HEK293 (cell line): ENCODE data around the gene SP9.

Source experiments
- CTCF ChIA-PET: fragments of 350-600 bp; formaldehyde crosslinking; extraction: SDS; loops from one replicate; lab custom pipeline; 2021; ENCODE audit warnings: antibody characterized with exemption; lab: Yijun Ruan, JAX
- POLR2A ChIA-PET: fragments of 300-600 bp; formaldehyde crosslinking; extraction: SDS; loops from one replicate; lab custom pipeline; 2020; ENCODE audit warnings: antibody characterized with exemption, inconsistent platforms; lab: Yijun Ruan, JAX
- H3K27ac ChIP-seq: fragments of 200-500 bp; sonication (Bioruptor generic); 2 replicates; pipeline ENCODE4 v1.5.1; 2014; ENCODE audit warnings: low read depth, low read length, control low read depth, inconsistent platforms; ENCODE audit errors: extremely low read depth
- H3K36me3 ChIP-seq, 2 experiments: fragments of 200-500 bp in 1 of 2; sonication (Bioruptor generic) in 1 of 2; 1 replicate in 1 of 2; 2 replicates in 1 of 2; pipeline ENCODE4 v1.5.1; 2014 to 2017; ENCODE audit warnings: inconsistent platforms in 2 of 2, low read length in 2 of 2; ENCODE audit not compliant: control insufficient read depth in 2 of 2, insufficient read depth in 1 of 2
- H3K4me1 ChIP-seq: fragments of 200-500 bp; sonication (Bioruptor generic); 2 replicates; pipeline ENCODE4 v1.5.1; 2014; ENCODE audit warnings: mild to moderate bottlenecking, low read length, inconsistent platforms; ENCODE audit not compliant: control insufficient read depth, insufficient read depth
- H3K4me3 ChIP-seq: 2 replicates; pipeline ENCODE4 v1.5.1; 2011; ENCODE audit warnings: low read depth, mild to moderate bottlenecking, control low read depth, low read length, moderate library complexity
- H3K9me3 ChIP-seq: fragments of 200-500 bp; sonication (Bioruptor generic); 2 replicates; pipeline ENCODE4 v1.5.1; 2014; ENCODE audit warnings: low read depth, low read length, inconsistent platforms; ENCODE audit not compliant: control insufficient read depth, insufficient read depth
- IKZF3 ChIP-seq: fragments of 450-650 bp; IDR thresholded peaks from 2 replicates; pipeline ENCODE4 v1.5.0; 2018; ENCODE audit warnings: missing biosample characterization, mild to moderate bottlenecking, missing genetic modification characterization, moderate library complexity
- KLF10 ChIP-seq: fragments of 450-650 bp; IDR thresholded peaks from 2 replicates; pipeline ENCODE4 v1.5.1; 2018; ENCODE audit warnings: missing biosample characterization, mild to moderate bottlenecking, missing genetic modification characterization
- KLF7 ChIP-seq: fragments of 450-650 bp; formaldehyde crosslinking; IDR thresholded peaks from 2 replicates; pipeline ENCODE4 v1.5.1; 2016; ENCODE audit warnings: missing biosample characterization, missing genetic modification characterization, borderline replicate concordance
- KLF8 ChIP-seq: fragments of 450-650 bp; formaldehyde crosslinking; IDR thresholded peaks from 2 replicates; pipeline ENCODE4 v1.5.1; 2016; ENCODE audit warnings: missing biosample characterization, missing genetic modification characterization
- OVOL3 ChIP-seq: fragments of 450-650 bp; formaldehyde crosslinking; IDR thresholded peaks from 2 replicates; pipeline ENCODE4 v1.5.1; 2016; ENCODE audit warnings: missing biosample characterization, missing genetic modification characterization
- RBAK ChIP-seq: fragments of 450-650 bp; formaldehyde crosslinking; IDR thresholded peaks from 2 replicates; pipeline ENCODE4 v1.5.1; 2016; ENCODE audit warnings: missing biosample characterization, missing genetic modification characterization
- SALL2 ChIP-seq: fragments of 450-650 bp; formaldehyde crosslinking; IDR thresholded peaks from 2 replicates; pipeline ENCODE4 v1.5.0; 2017; ENCODE audit warnings: missing biosample characterization, mild to moderate bottlenecking, missing genetic modification characterization, borderline replicate concordance
- SCRT1 ChIP-seq: fragments of 450-650 bp; formaldehyde crosslinking; IDR thresholded peaks from 2 replicates; pipeline ENCODE4 v1.5.1; 2016; ENCODE audit warnings: missing biosample characterization, missing genetic modification characterization, borderline replicate concordance
- ZBTB26 ChIP-seq: fragments of 450-650 bp; formaldehyde crosslinking; optimal IDR thresholded peaks from 2 replicates; pipeline ENCODE3; 2016; ENCODE audit warnings: missing biosample characterization, mild to moderate bottlenecking, missing genetic modification characterization
- ZBTB7A ChIP-seq: fragments of 450-650 bp; formaldehyde crosslinking; IDR thresholded peaks from 2 replicates; pipeline ENCODE4 v1.5.1; 2016; ENCODE audit warnings: low read depth, missing biosample characterization, missing genetic modification characterization
- ZNF112 ChIP-seq: fragments of 450-650 bp; formaldehyde crosslinking; IDR thresholded peaks from 2 replicates; pipeline ENCODE4 v1.5.0; 2017; ENCODE audit warnings: missing biosample characterization, missing genetic modification characterization
- ZNF140 ChIP-seq: fragments of 450-650 bp; formaldehyde crosslinking; IDR thresholded peaks from 2 replicates; pipeline ENCODE4 v1.5.1; 2016; ENCODE audit warnings: missing biosample characterization, missing genetic modification characterization
- ZNF16 ChIP-seq: fragments of 450-650 bp; formaldehyde crosslinking; IDR thresholded peaks from 2 replicates; pipeline ENCODE4 v1.5.1; 2016; ENCODE audit warnings: low read depth, missing biosample characterization, missing genetic modification characterization
- ZNF223 ChIP-seq: fragments of 450-650 bp; formaldehyde crosslinking; IDR thresholded peaks from 2 replicates; pipeline ENCODE4 v1.5.1; 2016; ENCODE audit warnings: missing biosample characterization, missing genetic modification characterization
- ZNF350 ChIP-seq: fragments of 450-650 bp; formaldehyde crosslinking; IDR thresholded peaks from 2 replicates; pipeline ENCODE4 v1.5.0; 2017; ENCODE audit warnings: missing biosample characterization, mild to moderate bottlenecking, missing genetic modification characterization
- ZNF473 ChIP-seq: fragments of 450-650 bp; formaldehyde crosslinking; IDR thresholded peaks from 2 replicates; pipeline ENCODE4 v1.5.1; 2017; ENCODE audit warnings: missing biosample characterization, missing genetic modification characterization
- ZNF488 ChIP-seq: fragments of 450-650 bp; formaldehyde crosslinking; IDR thresholded peaks from 2 replicates; pipeline ENCODE4 v1.5.1; 2016; ENCODE audit warnings: missing biosample characterization, missing genetic modification characterization
- ZNF530 ChIP-seq: fragments of 450-650 bp; formaldehyde crosslinking; IDR thresholded peaks from 2 replicates; pipeline ENCODE4 v1.5.1; 2016; ENCODE audit warnings: low read depth, missing biosample characterization, missing genetic modification characterization
- ZNF624 ChIP-seq: fragments of 450-650 bp; formaldehyde crosslinking; IDR thresholded peaks from 2 replicates; pipeline ENCODE4 v1.5.1; 2017; ENCODE audit warnings: missing biosample characterization, missing genetic modification characterization
- ZNF654 ChIP-seq: fragments of 450-650 bp; formaldehyde crosslinking; IDR thresholded peaks from 2 replicates; pipeline ENCODE4 v1.5.1; 2016; ENCODE audit warnings: low read depth, missing biosample characterization, missing genetic modification characterization
- ZNF670 ChIP-seq: fragments of 450-650 bp; formaldehyde crosslinking; IDR thresholded peaks from 2 replicates; pipeline ENCODE4 v1.5.1; 2016; ENCODE audit warnings: missing biosample characterization, missing genetic modification characterization, low read depth
- ZNF677 ChIP-seq: fragments of 450-650 bp; IDR thresholded peaks from 2 replicates; pipeline ENCODE4 v1.5.0; 2018; ENCODE audit warnings: missing biosample characterization, mild to moderate bottlenecking, missing genetic modification characterization, moderate library complexity
- ZSCAN16 ChIP-seq: fragments of 450-650 bp; formaldehyde crosslinking; IDR thresholded peaks from 2 replicates; pipeline ENCODE4 v1.5.1; 2016; ENCODE audit warnings: missing biosample characterization, missing genetic modification characterization
- TF ChIP-seq, protein P1 (sequence below): fragments of 450-650 bp; formaldehyde crosslinking; IDR thresholded peaks from 2 replicates; pipeline ENCODE4 v1.5.1; 2016; ENCODE audit warnings: missing biosample characterization, missing genetic modification characterization, borderline replicate concordance
- TF ChIP-seq, protein P2 (sequence below): fragments of 450-650 bp; formaldehyde crosslinking; IDR thresholded peaks from 2 replicates; pipeline ENCODE4 v1.5.1; 2016; ENCODE audit warnings: missing biosample characterization, missing genetic modification characterization, borderline replicate concordance

SP9 gene

GRCh38 chr2:174292908-174293307 lies 41.8 kb upstream of the SP9 start:
- TF ChIP-seq ZNF223 = no peak
- no peak for TF ChIP-seq RBAK (tag by site-specific recombination)
- TF ChIP-seq ZNF654 (tag by site-specific recombination) = no peak
- TF ChIP-seq ZNF16 (tag by site-specific recombination) = no peak
- TF ChIP-seq SALL2 = no peak
- TF ChIP-seq OVOL3 (tag by site-specific recombination) = no peak
- no peak for TF ChIP-seq ZNF677 (tag by site-specific recombination)
- CTCF ChIA-PET = interaction anchor here (0.5 kb wide), 1 partner anchor 601 kb away, joined by 3 read pairs; no protein-coding TSS in a partner anchor
- Histone ChIP-seq H3K4me3 (no peak overlapping the region), H3K36me3 (no peaks in the 10 kb centered on the region), H3K4me1 (no peaks in the 10 kb centered on the region), H3K27ac (no peak overlapping the region), H3K9me3 (no peaks in the 10 kb centered on the region)
- POLR2A ChIA-PET = no interaction called here

GRCh38 chr2:174300114-174300513 lies 34.6 kb upstream of the SP9 start:
- Histone ChIP-seq H3K4me3 (no peak overlapping the region), H3K27ac (no peak overlapping the region), H3K4me1 (no peaks in the 10 kb centered on the region), H3K9me3 (no peaks in the 10 kb centered on the region), H3K36me3 (no peaks in the 10 kb centered on the region)
- POLR2A ChIA-PET = no interaction called here
- CTCF ChIA-PET = no interaction called here
- TF ChIP-seq ZNF488 (tag by site-specific recombination) (no peak), ZNF677 (tag by site-specific recombination) (no peak), SCRT1 (tag by site-specific recombination) (no peak), ZSCAN16 (tag by site-specific recombination) (no peak), ZNF473 (tag by site-specific recombination) (no peak), IKZF3 (no peak), ZNF140 (tag by site-specific recombination) (no peak), ZNF670 (tag by site-specific recombination) (no peak), ZNF624 (tag by site-specific recombination) (no peak), ZNF112 (tag by site-specific recombination) (no peak), ZNF350 (no peak), KLF7 (tag by site-specific recombination) (no peak), KLF10 (no peak), ZBTB7A (no peak), ZNF530 (no peak), KLF8 (no peak), ZBTB26 (tag by site-specific recombination) (no peak)
- TF ChIP-seq, protein P1, sequence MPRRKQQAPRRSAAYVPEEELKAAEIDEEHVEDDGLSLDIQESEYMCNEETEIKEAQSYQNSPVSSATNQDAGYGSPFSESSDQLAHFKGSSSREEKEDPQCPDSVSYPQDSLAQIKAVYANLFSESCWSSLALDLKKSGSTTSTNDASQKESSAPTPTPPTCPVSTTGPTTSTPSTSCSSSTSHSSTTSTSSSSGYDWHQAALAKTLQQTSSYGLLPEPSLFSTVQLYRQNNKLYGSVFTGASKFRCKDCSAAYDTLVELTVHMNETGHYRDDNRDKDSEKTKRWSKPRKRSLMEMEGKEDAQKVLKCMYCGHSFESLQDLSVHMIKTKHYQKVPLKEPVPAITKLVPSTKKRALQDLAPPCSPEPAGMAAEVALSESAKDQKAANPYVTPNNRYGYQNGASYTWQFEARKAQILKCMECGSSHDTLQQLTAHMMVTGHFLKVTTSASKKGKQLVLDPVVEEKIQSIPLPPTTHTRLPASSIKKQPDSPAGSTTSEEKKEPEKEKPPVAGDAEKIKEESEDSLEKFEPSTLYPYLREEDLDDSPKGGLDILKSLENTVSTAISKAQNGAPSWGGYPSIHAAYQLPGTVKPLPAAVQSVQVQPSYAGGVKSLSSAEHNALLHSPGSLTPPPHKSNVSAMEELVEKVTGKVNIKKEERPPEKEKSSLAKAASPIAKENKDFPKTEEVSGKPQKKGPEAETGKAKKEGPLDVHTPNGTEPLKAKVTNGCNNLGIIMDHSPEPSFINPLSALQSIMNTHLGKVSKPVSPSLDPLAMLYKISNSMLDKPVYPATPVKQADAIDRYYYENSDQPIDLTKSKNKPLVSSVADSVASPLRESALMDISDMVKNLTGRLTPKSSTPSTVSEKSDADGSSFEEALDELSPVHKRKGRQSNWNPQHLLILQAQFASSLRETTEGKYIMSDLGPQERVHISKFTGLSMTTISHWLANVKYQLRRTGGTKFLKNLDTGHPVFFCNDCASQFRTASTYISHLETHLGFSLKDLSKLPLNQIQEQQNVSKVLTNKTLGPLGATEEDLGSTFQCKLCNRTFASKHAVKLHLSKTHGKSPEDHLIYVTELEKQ = no peak
- TF ChIP-seq, protein P2, sequence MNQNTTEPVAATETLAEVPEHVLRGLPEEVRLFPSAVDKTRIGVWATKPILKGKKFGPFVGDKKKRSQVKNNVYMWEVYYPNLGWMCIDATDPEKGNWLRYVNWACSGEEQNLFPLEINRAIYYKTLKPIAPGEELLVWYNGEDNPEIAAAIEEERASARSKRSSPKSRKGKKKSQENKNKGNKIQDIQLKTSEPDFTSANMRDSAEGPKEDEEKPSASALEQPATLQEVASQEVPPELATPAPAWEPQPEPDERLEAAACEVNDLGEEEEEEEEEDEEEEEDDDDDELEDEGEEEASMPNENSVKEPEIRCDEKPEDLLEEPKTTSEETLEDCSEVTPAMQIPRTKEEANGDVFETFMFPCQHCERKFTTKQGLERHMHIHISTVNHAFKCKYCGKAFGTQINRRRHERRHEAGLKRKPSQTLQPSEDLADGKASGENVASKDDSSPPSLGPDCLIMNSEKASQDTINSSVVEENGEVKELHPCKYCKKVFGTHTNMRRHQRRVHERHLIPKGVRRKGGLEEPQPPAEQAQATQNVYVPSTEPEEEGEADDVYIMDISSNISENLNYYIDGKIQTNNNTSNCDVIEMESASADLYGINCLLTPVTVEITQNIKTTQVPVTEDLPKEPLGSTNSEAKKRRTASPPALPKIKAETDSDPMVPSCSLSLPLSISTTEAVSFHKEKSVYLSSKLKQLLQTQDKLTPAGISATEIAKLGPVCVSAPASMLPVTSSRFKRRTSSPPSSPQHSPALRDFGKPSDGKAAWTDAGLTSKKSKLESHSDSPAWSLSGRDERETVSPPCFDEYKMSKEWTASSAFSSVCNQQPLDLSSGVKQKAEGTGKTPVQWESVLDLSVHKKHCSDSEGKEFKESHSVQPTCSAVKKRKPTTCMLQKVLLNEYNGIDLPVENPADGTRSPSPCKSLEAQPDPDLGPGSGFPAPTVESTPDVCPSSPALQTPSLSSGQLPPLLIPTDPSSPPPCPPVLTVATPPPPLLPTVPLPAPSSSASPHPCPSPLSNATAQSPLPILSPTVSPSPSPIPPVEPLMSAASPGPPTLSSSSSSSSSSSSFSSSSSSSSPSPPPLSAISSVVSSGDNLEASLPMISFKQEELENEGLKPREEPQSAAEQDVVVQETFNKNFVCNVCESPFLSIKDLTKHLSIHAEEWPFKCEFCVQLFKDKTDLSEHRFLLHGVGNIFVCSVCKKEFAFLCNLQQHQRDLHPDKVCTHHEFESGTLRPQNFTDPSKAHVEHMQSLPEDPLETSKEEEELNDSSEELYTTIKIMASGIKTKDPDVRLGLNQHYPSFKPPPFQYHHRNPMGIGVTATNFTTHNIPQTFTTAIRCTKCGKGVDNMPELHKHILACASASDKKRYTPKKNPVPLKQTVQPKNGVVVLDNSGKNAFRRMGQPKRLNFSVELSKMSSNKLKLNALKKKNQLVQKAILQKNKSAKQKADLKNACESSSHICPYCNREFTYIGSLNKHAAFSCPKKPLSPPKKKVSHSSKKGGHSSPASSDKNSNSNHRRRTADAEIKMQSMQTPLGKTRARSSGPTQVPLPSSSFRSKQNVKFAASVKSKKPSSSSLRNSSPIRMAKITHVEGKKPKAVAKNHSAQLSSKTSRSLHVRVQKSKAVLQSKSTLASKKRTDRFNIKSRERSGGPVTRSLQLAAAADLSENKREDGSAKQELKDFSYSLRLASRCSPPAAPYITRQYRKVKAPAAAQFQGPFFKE (tag by site-specific recombination) = no peak
